Stimulated activated CD4-positive, alpha-beta T cell treated with anti-CD3 and anti-CD28 coated beads, Interleukin-12 subunit alpha, Interleukin-12 subunit beta, amount 100 ng/mL, for 48 hours (primary cell): ENCODE results near the gene RAB11FIP3.

Experiments
- DNase-seq, 3 donors: peaks; one replicate each; pipeline ENCODE4 v3.0.0-alpha.2; 2020; ENCODE audit warnings: low read depth in 2 of 3, low spot score in 1 of 3

RAB11FIP3 gene

DNA sequence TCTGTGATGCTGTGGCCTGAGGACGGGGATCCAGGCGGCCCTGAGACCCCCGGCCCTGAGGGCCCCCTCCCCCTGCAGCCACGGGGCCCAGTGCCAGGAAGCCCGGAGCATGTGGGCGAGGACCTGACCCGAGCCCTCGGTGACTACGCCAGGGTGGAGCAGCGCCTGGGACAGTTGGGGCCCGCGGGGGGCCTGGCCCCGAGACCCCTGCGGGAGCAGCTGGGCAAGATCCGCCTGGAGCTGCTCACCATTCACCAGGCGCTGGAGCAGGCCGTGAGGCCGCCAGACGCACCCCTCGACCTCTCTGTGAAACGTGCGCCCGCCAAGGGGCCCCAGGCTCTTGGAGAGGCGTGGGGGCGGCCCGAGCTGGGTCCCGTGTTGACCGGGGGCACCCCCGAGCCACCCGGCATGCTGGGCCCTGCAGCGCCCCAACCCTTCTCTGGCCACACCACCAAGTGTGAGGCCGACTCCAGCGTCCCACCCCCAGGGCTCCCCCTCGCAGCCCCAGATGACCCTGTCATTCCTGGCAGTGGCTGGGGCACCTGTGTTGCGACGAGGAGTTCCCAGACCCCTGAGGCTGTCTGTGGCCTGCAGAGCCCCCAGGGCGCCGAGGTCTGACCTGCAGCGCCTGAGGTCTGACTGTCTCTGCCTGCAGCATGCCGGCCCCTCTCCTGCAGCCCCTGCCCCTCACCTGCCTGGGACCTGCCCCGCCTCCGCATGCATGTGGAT lies 139.4 kb downstream of the RAB11FIP3 start:
- no peak for DNase-seq

DNA sequence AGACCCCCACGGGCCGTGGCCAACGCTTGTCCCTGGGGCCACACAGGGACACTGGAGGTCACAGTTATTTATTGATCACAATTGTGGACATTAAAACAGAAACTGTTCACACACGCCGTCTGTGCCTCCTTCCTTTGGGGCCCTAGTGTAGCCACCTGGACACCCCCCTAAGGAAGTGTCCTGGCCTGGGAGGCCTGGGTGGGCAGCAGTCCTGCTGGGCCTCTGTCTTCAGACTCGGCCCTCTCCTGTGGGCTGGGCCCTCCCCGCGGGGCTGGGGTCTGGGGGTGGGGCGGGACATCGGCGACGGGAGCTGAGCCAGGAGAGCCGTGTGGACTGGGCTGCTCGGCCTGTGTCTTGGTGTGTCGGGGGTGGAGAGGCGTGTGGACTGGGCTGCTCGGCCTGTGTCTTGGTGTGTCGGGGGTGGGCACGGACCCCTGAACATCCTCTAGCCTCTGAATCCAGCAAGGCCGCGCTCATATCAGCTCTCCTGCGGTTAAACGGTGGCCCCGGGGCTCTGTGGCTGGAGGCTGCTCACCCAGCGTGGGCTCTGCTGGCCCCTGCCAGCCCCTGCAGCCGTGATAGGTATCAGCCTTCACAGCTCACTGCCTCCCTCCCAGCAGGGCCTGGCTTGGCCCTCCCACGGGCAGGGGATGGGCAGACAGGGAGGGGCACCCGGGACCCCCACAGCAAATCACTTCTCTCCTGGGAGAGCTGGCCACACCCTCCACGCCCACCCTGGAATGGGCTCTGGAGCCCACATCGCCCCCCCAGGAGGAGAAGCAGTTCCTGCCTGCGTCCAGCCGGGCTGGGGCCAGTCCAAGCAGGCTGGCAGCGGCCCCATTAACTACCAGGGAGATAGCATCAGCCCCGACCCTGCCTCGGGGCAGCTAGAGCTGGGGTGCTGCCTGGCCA lies 140.2 kb downstream of the RAB11FIP3 start:
- DNase-seq, result no peak

DNA sequence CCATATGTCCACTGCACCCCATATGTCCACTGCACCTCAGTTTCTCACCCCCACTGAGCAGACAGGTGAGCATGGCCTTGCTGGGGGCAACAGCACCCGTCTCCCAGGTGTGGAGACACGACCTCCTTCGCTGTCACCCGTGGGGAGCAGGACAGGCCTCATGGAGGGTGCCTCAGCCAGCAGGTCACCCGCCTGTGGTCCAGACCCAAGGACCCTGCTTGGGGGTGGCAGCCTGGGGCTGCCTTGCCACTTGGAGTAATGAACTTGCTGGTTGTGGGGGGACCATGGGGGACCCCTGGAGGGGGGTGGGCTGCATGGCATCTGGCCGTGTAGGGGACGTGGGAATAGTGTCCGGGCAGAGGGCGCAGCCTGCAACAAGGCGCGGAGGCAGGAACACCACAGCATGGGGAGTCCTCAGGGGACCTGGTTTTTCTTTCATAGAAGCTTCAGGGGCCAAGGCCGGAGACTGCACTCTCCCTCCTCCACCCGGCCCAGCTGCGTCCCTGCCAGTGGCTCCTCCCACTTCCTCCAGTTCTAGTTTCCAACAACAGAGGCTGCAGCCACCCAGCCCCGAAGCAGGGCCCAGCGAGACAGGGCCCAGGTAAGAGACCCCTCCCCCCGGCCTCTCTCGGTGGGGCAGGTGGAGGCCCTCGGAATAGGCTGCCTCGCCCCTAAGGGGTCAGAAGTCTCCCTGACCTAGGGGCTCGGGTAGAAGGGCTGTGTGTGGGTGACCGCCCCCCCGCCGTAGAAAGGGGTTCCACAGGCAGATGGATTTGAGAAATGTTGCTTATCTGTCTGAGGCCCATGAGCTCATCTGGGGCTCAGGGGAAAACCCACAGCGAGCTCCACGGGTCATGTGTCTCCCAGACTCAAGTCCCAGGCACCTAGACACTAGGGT lies 141.3 kb downstream of the RAB11FIP3 start, which contains the start of gene NHLRC4:
NHLRC4 (plus strand) TSS at position 531 of the 898 bp plus-strand sequence. CDS start 1,043 bp downstream, outside the sequence.
- peak in 1 of 3 donors; percentile 37 for DNase-seq

DNA sequence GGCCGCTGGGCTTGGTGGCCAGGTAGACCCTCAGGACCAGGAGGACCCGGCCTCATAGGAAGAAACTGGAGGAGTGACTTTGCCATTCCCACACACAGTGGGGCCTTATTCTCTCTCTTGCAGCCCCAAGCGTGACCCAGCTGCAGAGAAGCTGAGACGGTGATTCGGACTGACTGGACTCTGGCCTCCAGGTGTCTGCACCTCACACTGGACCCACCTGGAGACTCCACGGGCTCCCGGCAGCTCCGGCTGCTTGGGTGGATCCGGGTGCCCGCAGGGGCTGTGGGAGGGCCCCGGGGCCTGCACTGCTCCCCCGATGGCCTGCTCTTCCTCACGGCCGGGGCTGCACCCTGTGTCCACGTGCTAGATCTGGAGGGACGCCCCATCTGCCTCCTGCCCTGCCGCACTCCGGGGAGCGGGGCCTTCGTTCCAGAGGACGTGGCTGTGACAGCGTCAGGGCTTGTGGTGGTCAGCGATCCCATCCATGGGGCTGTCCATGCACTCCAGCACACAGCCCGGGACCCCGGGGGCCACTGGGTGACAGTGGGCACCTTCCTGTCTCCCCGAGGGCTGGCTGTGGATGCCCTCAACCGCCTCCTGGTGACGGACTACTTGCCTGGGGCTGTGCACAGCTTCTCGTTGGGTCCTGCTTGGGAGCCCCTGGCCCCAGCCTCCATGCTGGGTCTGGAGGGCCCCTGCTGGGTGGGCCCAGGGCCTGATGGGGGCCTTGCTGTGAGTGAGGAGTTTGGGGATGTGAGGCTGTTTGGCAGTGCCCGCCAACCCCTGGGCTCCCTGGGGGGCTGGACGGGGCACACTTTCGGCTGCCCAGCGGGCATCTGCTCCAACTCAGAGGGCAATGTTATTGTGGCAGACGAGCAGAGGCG lies 142.2 kb downstream of the RAB11FIP3 start:
- DNase-seq, result no peak

DNA sequence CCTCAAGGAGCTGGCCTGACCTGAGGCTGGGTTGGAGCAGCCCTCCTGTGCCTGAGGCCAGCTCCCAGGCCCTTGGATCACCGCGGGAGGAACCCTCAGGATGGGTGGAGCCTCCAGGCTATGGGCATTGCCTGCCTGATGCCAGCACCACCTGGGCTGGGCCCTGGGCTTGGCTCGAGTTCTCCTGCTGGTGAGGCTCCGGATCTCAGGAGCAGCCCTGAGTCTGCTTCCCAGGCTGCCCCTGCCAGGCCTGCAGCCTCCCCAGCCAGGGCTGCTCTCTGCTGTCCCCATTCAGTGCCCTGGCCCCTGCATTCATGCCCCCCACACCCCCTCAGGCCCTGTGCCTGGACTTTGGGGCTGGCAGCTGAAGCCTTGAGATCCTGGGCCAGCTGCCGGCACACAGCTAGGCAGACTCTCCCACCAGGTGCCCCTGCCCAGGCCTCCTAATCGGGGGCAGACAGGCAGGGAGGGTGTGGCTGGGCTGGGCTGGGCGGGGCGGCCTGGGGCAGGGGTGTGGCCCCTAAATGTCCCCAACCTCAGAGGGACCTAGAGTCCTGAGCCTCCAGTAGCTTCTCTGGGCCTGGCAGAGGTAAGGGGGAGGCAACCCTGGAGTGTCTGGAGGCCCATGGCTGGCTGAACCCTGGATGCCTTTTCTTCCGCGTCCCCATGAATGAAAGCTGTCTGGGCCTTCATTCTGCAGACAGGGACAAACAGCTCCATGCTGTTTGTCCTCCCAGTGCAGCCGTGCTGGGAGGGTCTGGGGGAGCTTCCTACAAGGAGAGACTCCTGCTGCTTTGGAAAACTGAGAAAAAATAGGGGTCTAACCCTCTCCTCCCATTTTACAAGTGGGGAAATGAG lies 143.2 kb downstream of the RAB11FIP3 start:
- DNase-seq, result no peak

DNA sequence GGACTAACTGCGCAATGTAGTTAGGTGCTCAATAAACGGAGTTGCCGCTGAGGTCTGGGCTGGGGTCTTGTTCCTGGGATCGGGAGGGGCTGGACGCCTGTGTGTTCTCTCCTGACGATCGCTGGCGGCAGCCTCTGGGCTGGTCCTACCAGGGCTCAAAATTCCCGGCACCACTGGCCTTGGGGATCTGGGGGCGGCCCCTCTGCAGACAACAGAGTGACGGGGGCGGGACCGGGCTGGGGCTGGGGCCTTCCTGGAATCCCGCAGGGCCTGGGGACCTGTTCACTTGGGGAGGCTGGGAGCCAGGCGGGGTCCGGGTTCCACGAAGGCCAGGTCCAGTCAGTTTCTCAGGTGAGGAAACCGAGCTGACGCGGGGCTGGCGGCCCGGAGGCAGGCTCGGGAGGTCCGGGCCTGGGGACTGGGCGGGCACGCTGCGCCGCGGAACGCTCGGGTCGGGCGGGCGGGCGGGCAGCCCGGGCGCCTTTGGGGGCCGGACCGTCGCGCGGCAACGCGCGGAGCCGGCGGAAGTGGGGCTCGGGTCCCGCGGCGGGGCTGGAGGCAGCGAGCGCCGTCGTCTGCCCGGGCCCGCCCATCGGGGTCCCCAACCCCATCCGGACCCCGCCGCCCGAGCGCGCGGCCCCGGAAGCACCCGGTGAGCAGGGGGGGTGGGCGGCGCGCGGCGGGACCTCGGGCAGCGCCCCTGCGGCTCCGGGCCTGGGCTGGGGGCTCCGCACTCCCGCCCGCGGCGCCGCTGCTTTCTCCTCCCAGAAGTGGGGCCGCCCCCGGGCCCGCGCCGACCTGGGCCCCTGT lies 144.2 kb downstream of the RAB11FIP3 start, which contains the start of gene PIGQ:
PIGQ (plus strand) TSS at position 524 of the 810 bp plus-strand sequence. CDS start 4,107 bp downstream, outside the sequence.
- DNase-seq, result peak; percentile 43 to 59 (median 54)
